GM12878 (cell line): Measurements from ENCODE around the gene COL4A2. TPM values are rescaled to one million over a fixed set of nuclear protein-coding genes. Genes with fewer than 3 reads are reported as not detected.

Experiments
- EGR1 ChIP-seq, 2 experiments: IDR thresholded peaks; 1 replicate in 1 of 2; 2 replicates in 1 of 2; pipeline ENCODE4 v1.6.1; 2011 to 2012; ENCODE audit warnings: low read depth in 2 of 2, low read length in 2 of 2, borderline replicate concordance in 1 of 2, mild to moderate bottlenecking in 1 of 2, moderate library complexity in 1 of 2
- ETV6 ChIP-seq, 2 experiments: fragments of 450-650 bp in 1 of 2; IDR thresholded peaks in 1 of 2; conservative IDR thresholded peaks in 1 of 2; 2 replicates each; pipeline ENCODE4 v1.6.1; 2014; ENCODE audit warnings: antibody characterized with exemption in 1 of 2, borderline replicate concordance in 1 of 2, low read depth in 1 of 2, mild to moderate bottlenecking in 1 of 2, moderate library complexity in 1 of 2
- NBN ChIP-seq: fragments of 450-650 bp; IDR thresholded peaks from 2 replicates; pipeline ENCODE4 v1.6.1; 2016
- RCOR1 ChIP-seq: conservative IDR thresholded peaks from 2 replicates; pipeline ENCODE4 v1.6.1; 2012; ENCODE audit warnings: low read depth, low read length, improper control_type of control experiment
- SMC3 ChIP-seq: IDR thresholded peaks from 2 replicates; pipeline ENCODE4 v1.6.1; 2011; ENCODE audit warnings: low read length, improper control_type of control experiment, borderline replicate concordance
- ZNF207 ChIP-seq: fragments of 450-650 bp; IDR thresholded peaks from 2 replicates; pipeline ENCODE4 v1.6.1; 2014; ENCODE audit warnings: antibody characterized with exemption, mild to moderate bottlenecking, borderline replicate concordance
- polyA plus RNA-seq, 11 experiments: library from polyadenylated mRNA; depleted of rRNA in 4 of 11; unstranded in 6 of 11; stranded (reverse) in 5 of 11; fragments of >200 nt; fragmentation: Nextera tagmentation in 4 of 11; fragmentation: Illumina TruSeq in 1 of 11; extraction: Ambion mirVana in 4 of 11; extraction: Trizol in 1 of 11; gene quantifications; 1 replicate in 1 of 11; 2 replicates in 10 of 11; pipeline versions ENCODE4 v1.2.1 to v1.2.3, GENCODE V29; 2011 to 2016; ENCODE audit warnings: inconsistent platforms in 2 of 11, missing spikeins in 2 of 11, low read depth in 1 of 11
- total RNA-seq, 4 experiments: library from RNA; depleted of rRNA in 3 of 4; stranded (reverse); fragments of >200 nt in 3 of 4; fragmentation: Illumina TruSeq in 1 of 4; extraction: Trizol in 1 of 4; gene quantifications; 2 replicates each; pipeline versions ENCODE4 v1.2.1 to v1.2.3, GENCODE V29; 2013 to 2021
- TF ChIP-seq, protein P1 (sequence below): fragments of 450-650 bp; IDR thresholded peaks from 2 replicates; pipeline ENCODE4 v1.6.1; 2016; ENCODE audit warnings: mild to moderate bottlenecking, moderate library complexity, borderline replicate concordance
- TF ChIP-seq, protein P2 (sequence below): IDR thresholded peaks from 2 replicates; pipeline ENCODE4 v1.6.1; 2012; ENCODE audit warnings: low read depth, low read length, improper control_type of control experiment

The COL4A2 gene
- total and polyA plus RNA-seq, 10 of the 15 experiments (the other 5 are each of a cell fraction or from before 2014, with no cell fraction given): 0.16 to 1.6 (median 0.62) TPM; not detected in 3

DNA sequence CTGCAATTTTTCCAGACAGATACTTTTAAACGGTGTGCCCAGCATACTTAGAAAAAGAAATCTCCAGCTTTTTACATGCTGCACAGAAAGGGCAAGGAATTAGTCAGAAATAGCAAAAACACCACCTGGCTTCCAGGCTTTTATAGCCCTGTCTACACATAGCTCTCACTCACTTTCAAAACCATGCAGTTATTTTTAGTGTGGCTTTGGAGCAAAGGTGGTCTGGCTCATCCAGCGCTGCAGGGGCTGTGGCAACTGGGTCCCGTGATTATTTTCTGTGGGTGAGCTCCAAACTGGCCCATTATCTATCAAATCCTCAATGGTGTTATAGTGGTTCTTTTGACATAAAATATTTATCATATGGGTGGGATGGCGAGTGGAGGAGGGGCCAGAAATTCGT lies 57.0 kb downstream of the COL4A2 start (continued):
- TF ChIP-seq, protein P1, sequence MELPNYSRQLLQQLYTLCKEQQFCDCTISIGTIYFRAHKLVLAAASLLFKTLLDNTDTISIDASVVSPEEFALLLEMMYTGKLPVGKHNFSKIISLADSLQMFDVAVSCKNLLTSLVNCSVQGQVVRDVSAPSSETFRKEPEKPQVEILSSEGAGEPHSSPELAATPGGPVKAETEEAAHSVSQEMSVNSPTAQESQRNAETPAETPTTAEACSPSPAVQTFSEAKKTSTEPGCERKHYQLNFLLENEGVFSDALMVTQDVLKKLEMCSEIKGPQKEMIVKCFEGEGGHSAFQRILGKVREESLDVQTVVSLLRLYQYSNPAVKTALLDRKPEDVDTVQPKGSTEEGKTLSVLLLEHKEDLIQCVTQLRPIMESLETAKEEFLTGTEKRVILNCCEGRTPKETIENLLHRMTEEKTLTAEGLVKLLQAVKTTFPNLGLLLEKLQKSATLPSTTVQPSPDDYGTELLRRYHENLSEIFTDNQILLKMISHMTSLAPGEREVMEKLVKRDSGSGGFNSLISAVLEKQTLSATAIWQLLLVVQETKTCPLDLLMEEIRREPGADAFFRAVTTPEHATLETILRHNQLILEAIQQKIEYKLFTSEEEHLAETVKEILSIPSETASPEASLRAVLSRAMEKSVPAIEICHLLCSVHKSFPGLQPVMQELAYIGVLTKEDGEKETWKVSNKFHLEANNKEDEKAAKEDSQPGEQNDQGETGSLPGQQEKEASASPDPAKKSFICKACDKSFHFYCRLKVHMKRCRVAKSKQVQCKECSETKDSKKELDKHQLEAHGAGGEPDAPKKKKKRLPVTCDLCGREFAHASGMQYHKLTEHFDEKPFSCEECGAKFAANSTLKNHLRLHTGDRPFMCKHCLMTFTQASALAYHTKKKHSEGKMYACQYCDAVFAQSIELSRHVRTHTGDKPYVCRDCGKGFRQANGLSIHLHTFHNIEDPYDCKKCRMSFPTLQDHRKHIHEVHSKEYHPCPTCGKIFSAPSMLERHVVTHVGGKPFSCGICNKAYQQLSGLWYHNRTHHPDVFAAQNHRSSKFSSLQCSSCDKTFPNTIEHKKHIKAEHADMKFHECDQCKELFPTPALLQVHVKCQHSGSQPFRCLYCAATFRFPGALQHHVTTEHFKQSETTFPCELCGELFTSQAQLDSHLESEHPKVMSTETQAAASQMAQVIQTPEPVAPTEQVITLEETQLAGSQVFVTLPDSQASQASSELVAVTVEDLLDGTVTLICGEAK: no peak
- no peak for TF ChIP-seq NBN
- TF ChIP-seq, protein P2, sequence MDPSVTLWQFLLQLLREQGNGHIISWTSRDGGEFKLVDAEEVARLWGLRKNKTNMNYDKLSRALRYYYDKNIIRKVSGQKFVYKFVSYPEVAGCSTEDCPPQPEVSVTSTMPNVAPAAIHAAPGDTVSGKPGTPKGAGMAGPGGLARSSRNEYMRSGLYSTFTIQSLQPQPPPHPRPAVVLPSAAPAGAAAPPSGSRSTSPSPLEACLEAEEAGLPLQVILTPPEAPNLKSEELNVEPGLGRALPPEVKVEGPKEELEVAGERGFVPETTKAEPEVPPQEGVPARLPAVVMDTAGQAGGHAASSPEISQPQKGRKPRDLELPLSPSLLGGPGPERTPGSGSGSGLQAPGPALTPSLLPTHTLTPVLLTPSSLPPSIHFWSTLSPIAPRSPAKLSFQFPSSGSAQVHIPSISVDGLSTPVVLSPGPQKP: no peak
- no peak for TF ChIP-seq RCOR1
- no peak for TF ChIP-seq SMC3
- TF ChIP-seq ZNF207: no peak
- TF ChIP-seq EGR1 (IDR thresholded peaks at IDR 0.05; ENCODE audit: borderline replicate concordance in 1 of 2, low read depth in 2 of 2, low read length in 2 of 2): no peak
- TF ChIP-seq ETV6 (conservative IDR thresholded peaks at IDR 0.05 in 1 of 2, IDR thresholded peaks at IDR 0.05 in 1 of 2; ENCODE audit: borderline replicate concordance in 1 of 2, low read depth in 1 of 2): no peak
